A673 (cell line): Measurements from ENCODE around the gene DDR2.

Source experiments
- CTCF ChIP-seq: fragments of 300-800, 200-600 bp; sonication (generic); conservative IDR thresholded peaks from 2 replicates; pipeline ENCODE4 v1.5.1; 2017; ENCODE audit warnings: low read depth, mild to moderate bottlenecking, antibody characterized with exemption, low read length, moderate library complexity, mixed read lengths
- EZH2 ChIP-seq: fragments of 200-600 bp; sonication (generic); IDR thresholded peaks from 2 replicates; pipeline ENCODE4 v1.6.1; 2017; ENCODE audit warnings: borderline replicate concordance, low read depth, mild to moderate bottlenecking, mixed read lengths, antibody characterized with exemption, low read length; ENCODE audit not compliant: poor library complexity, severe bottlenecking

GRCh38 chr1:162644986-162645314, 12.7 kb downstream of the DDR2 start:
- TF ChIP-seq CTCF (no peak), EZH2 (no peak)
